GM21619 (cell line): ENCODE data around the gene DYNC1I1.
A peak's percentile ranks its signal among the peaks of the same experiment; 100 is the strongest.
"Not testable (repeated sequence)": the region's sequence is repeated elsewhere in the genome, so short reads cannot be mapped to it uniquely, and the experiment has no call there.

ENCODE experiments used
- ATAC-seq: cut with Tn5 transposase; IDR thresholded peaks from one replicate; pipeline ENCODE4 v1.9.1; 2021; ENCODE audit not compliant: unreplicated experiment

Gene DYNC1I1

DNA sequence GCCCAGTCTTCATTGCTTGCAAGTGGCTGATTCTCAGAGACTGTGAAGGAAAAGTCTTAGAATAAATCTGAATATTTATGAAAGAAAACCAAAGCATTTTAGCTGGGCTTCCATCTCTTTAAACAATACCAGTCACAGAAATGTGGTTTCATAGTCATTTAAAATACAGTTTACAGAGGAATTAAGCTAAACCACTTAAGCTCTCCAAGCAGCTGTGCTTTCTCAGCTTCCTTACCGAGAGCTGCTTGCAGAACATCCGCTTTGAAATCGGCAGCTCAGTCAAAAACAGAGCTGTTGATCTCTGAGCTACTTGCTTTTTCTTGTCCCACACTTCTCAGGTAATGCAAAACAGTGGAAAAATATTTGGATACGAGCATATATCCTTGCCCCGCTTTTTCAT, 134.5 kb downstream of the DYNC1I1 start:
- ATAC-seq = no peak

DNA sequence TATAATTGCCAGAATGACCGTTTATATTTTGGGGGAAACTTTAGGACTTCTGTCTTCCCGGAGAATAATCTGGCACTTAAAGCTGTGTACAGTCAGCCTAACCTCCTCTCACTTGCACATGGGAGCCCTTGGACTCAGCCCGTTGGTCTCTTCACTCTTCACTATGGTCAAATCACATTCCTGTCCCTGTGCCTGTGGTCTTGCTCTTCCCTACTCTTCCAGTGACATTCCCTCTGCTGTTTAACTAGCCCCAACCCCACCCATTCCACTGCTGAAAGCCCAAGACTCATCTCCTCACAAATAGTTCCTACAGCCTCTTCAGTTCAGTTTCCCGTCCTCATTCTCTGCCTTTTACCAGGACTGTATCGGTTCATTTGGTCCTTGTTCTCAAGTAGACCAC, 135.0 kb downstream of the DYNC1I1 start:
- no peak for ATAC-seq

DNA sequence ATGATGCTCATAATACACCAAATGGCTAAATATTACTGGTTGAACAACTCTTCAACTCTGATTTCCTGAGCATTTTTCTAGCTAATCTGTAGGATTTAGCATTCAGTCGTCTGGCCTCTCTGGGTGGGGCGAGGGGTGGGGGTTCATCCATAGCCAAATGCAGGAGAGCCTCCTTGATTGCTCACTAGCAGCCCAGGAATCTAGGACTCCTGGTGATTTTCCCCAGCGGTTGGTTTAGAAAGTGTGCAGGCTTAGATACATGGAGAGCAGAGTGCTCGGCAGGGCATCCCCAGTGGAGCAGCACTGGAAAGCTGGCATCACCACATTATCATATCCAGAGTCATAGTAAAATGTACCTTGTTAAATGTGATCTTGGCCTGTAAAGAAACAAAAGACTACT, 136.1 kb downstream of the DYNC1I1 start:
- no peak for ATAC-seq

DNA sequence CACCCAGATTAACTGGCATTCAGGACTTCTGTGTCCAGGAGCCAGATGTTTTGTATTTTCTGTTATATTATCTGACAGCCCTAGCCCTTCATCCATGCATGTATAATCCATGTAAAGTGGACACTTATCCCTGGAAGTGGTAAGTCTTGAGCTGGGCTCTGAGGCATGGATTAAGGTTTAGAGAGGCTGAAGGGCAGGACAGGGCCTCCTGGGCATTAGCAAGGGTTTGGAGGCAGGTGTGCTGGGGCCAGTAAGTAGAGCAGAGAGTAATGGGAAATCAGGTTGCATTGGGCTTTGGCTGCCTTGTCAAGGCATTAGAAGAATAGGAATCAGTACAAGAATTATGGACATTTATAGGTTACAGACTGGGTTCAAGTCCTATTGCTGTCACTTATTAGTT, 138.0 kb downstream of the DYNC1I1 start:
- ATAC-seq = no peak

DNA sequence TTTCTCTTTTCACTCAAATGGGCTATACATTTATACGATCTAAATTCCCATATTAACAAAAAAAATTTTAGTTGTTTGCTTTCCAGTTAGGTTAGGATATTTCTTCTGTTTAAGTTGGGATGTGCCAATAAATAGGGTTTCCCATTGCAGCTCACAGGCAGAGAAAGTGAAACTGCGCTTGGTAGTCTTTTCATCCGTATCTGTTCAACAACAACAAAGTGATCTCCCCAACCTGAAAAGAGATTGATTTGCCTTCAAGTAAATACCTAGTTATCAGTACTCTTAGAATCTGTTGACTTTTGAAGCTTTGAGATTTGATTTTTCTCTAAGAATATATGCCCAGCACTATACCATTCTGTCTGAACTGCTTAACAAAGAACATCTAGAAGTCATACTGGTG, 143.4 kb downstream of the DYNC1I1 start:
- ATAC-seq = no peak

DNA sequence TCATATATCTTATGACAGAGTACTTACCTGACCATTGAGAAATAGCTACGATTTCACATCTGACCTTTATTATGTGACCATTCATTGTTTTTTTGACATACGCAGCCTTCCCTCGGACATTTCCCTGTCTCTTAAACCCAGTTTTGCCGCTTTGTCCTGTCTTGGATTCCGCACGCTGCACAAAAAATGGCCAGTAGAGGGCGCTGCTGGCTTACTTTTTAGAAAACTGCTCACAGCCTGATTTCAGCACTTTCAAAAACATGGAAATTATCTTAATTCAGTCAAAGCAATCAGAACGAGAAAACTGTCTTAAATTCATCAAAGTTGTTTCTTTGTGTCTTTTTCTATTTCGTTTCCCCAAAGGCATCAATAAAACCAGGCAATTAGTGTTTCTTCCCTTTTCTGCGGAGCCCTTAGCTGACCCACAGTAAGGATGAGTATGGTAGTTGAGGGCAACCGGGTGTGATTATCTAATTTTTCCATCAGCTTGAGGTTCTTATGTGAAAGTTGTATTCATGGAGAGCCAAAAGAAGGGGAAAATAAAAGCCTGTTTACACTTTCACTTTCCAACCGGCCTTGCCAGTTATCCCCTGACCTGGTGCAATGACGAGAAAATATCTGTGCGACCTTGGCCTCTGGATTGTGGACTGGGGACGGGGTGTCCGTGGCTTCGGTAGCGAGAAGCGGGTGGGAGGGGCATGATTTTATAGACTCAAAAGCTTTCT, 144.4 kb downstream of the DYNC1I1 start:
- peak; percentile 82 for ATAC-seq

DNA sequence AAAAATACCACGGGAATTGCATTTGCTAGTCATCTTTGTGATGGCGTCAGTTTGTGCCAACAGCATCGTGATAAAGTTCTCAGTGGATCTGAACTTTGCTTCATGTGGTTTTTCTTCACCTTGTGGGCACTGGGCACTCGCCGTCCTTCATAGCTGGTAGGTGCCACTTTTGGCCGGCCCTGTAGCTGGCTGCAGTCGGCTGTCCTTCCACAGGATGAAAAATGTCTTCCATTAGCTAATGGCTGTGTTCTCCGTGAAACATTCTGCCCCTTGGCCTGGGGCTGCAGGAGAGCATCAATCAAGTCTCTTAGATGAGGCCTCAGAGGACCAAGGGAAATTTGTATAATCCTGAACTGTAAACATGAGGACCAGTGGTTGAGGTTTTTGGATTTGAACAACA, 145.3 kb downstream of the DYNC1I1 start:
- ATAC-seq = no peak

DNA sequence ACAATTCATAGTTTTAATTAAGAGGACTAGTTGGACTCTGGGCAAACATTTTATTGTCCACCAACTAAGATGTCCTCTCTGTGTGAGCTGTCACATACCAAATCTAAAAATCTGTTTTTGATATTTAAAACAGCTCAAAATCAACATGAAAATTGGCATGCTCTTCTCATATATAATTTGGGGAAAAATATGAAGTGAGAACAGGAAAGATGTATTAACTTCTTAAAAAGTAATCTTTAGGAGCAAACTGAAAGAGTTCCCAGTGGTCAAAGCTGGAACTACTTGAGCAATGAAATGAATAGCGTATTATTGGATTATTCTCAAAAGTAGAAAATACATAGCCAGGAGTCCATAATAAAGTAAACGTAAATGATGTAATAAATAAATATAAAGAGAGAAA, 147.2 kb downstream of the DYNC1I1 start:
- ATAC-seq = no peak

DNA sequence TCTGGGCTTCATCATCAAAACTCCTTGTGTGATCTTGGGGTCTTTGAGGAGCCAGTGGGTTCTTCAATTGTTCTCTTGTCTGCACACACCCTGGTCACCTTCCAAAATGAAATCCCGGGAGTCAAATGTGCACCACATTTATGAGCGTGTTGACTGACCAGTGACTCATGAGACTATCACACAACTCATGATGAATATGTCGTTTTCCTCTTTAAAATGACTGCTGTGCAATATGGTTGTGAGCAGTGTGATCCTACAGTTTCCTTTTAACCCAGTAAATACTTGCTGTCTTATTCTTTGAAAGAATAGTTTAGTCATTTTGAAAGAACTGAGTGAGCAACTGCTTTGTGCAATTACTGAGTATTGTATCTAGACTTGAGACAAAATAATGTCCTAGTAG, 149.2 kb downstream of the DYNC1I1 start:
- no peak for ATAC-seq

DNA sequence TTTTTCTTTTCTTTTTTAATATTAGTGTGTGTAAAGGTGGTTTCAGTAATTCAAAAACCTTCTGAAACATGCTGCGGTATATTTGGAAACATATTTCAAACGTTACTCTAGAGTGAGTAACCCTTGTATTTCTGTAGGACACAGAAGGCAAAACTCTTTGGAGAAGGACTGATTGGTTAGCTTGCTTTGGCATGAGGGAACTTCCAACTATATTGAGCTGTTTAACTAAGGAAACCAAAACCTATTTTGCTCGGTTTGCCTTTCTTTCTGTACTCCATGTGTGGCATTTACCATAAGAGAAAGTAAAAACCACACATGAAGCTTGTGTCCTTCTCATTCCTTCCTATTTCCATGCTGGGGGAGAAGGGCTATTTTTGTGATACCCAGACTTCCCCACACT, 149.8 kb downstream of the DYNC1I1 start:
- ATAC-seq = no peak

DNA sequence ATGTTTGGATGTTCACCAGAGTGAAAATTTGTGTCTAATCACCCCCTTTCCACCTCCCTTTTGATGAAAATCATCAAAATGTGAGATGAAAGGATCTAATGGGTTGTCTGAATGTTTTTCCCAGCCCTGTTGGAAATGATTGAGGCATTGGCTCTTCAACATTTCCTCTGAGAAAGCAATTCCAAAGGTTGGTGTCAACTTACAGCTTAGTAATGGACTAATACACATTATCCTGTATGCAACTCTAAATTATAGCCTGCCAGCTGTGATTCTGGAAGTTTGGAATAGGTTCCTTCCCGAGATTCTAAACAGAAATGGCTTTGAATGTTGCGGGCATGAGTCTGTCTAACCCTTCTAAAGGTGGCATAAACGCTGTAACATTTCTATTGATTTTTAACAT, 152.9 kb downstream of the DYNC1I1 start:
- no peak for ATAC-seq

DNA sequence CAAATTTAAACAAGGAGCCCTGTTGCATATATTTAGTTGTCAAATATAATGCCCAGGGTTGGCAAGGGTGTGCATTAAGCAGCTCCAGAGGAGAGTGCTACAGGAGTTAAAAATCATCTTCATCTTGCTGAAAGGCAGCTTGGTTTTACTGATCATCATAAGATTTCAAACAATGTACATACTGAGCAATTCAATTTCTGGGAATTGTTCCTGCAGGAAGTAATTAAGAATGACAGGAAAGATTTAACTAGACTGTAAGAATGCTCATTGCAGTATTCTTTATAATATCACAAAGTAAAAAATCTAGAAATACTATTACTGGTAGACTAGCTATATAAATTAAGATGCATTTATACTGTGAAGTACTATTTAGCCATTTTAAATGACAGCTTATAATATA, 153.6 kb downstream of the DYNC1I1 start:
- ATAC-seq = no peak

DNA sequence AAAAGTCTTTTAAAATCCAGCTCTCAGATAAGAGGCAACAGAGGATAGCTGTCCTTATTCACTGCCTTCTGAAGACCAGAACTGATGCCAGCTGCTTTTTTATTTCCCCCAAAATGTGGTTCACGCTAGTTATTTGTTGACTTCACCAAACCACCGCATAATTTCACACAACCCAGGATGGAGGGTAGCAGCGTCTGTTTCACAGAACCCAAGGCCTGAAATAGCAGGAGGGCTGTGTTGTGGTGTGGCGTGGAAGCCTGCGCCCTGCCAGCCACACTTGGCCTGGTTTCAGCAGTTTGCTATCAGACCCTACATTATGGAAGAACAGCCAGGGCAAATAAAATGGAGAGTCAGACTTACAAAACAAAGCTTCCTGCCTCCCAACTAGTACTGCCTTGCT, 155.4 kb downstream of the DYNC1I1 start:
- no peak for ATAC-seq

DNA sequence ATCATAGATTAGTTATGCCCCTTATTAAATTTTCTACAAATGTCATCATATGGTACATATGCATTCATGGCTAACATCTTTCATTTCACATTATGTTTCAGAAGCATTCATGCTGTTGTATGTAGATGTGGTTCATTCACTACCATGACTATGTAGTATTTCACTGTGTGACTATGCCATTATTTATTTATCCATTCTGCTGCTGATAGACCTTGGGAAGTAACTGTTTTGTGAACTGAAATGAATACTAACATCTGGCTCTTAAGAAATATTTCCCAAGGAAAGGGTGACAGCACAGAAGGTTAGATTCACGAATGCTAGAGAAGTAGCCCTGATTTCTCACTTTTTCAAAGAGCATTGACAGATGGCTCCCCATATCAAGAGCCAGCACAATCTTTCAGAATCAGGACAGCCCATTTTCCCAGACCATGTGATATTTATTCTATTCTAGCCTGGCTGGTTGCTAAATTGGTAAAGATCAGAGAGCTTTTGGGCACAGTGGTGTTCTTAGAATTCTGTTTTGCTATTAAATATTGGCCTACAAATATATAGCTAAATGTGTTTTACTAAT, 157.4 kb downstream of the DYNC1I1 start:
- ATAC-seq = no peak

DNA sequence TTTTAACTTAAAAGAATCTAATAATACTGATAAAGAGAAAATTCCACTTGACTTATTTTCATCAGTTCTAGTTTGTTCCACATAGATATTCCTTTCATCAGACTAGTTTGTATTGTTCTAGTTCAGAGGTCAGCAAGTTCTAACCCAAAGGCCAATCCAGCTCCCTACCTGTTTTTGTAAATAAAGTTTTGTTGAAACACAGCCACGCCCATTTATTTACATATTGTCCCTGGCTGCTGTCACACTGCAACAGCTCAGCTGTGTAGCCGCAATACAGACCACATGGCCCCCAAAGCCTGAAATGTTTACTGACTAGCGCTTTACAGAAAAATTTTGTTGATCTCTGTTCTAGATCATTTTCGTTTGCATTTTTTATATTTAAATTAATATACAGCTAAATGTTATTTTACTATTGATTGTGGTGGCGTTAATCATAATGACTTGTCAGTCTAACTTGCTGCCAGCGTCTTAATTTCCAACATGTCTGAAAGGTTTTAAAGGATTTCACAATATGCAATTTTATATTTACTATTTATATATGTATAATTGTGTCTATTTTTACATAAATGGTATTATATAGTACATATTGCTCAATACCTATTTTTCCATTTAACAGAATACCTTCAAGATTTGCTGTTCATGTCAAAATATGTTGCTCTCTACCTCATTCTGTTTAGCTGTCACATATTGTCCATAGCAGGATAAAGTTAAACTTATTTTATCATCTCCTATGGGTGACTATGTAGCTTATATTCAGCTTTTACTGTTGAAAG, 159.3 kb downstream of the DYNC1I1 start:
- ATAC-seq = no peak

DNA sequence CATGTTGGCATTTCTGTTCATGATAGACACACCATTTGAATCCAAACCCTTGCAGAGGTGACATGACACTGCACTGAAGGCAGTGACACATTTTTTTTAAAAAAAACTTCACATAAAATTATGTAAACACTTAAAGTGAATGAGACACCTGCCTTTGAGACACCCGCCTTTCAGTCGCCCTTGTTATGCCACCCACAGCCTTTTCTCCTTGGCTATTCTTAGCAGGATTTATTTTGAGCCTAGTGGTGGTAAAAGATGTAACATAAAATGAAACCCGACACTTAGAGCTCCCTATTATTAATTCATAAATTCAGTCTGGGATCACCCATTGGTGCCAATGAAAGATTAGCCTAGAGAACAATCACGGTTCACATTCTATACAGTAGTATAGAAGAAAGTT, 161.3 kb downstream of the DYNC1I1 start:
- ATAC-seq = no peak

DNA sequence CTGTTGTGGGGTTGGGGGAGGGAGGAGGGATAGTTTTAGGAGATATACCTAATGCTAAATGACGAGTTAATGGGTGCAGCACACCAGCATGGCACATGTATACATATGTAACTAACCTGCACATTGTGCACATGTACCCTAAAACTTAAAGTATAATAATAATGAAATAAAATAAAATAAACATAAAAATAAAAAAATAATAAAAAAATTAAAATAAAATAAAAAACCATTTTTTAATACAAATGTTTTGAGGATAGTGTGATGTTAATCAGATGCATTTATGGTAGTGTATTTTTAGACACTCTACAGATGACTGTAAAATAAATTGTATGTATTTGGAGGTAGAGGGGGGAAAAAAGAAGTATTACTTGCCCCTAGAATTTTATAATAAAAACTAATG, 172.5 kb downstream of the DYNC1I1 start:
- not testable (repeated sequence) for ATAC-seq

DNA sequence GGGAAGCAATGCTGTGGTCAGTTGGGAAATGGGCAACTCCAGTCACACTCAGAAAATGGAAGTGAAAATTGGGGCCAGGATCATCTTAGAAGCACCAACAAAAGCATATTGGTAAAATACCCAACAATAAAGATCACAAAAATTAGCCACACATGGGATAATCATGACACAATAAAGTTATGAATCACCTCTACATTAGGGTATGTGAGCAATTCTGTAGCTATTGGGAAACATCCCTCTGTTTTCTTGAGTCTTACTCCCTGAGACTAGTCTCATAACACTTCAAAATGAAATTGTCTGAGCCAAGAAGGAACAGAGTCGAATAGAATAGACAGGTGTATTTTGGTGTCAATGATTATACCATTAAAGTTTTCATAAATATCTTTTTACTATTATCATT, 178.3 kb downstream of the DYNC1I1 start:
- no peak for ATAC-seq

DNA sequence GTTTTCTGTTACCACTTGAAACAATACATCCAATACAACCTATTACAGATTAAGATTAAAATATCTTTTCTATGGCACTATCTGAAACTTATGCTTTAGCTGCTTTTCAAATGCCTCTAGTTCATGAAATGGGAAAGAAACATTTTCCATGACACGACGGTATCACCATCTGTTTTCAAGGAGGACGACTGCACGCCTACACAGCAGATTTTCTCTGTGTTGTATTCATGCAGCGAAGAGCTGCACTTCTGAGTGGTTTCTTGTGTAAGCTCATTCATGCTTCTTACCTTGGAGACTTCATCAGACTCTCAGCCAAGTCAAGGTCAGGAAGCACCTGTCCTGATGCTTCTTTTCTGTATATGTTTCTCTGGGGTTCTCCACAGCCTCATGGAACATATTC, 179.2 kb downstream of the DYNC1I1 start:
- no peak for ATAC-seq

DNA sequence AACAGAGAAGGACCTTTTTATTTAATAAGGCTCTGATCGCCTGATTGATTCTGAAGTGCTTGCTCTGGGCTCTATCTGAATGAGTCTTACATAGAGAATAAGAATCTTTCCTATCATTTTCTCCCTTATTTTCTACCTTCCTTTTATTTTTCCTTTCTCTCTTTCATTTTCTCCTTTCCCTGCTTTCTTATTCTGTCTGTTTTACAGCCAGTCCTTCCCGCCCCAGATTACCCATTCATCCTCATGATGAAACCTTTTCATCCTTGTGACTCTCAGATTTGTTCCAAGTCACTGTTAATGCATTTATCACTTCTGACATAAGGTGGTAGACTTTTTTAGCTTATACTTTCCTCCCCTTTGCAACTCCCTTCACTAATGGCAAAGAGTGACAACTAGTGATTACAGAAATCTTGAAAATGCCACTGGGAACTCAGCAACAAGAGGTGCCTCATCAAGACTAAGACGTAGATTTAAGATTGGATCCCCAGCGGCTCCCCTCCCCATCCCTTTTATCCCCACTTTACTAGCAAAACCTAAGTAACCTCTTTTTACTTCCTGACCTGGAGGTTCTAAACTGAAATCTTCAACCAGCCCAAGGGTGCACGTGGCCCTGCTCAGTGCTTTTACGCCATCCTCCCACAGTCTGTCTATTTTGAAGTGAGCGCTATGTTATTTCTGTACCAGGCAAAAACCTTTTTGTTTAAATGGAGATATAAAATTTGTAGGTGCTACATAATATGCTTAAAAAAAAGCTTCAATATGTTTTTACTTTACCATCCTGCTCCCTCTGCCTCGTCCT, 179.8 kb downstream of the DYNC1I1 start:
- ATAC-seq = no peak

DNA sequence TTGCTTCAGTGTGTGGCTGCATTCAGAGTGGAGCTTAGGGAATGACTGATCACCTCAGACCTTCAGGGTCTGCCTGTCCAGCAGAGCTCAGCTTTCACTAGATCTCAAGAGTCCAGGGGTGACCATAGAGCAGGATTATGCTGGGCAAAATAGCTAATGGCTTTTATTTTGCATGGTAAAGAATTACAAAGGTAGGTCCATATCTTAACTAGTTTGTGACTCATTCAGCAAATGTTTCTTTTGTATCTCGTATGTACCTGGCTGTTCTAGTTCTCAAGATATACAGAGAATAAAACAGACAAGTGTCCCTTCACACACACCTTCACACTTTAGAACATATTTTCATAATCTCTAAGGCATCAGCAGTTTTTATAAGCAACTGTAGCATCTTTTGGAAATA, 180.5 kb downstream of the DYNC1I1 start:
- ATAC-seq = no peak

DNA sequence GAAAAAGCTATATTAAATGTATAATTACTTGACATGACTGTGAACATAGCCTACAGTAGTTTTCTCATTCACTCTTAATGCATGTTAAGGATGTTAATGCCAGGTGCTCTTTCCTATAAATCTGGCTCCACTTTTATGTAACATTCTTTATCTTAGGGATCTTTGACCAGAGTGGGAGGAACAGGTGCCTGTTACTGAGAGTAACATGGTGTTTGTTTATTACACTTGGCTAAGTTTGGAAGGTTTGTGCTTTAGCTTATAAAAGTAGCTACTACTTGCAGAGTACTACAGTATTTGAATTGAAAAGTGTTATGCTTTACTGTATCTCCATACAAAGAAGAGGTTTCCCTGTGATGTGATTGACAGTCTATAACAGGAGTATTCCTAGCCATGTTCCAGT, 183.4 kb downstream of the DYNC1I1 start:
- ATAC-seq = no peak
